GM12878 (cell line): Measurements from ENCODE around the gene ATP2A3. TPM values are rescaled to one million over a fixed set of nuclear protein-coding genes. Genes with fewer than 3 reads are reported as not detected.

Experiments used
- ATAC-seq: fragments of 200-7000 bp; cut with Tn5 transposase; 3 replicates; pipeline ENCODE4 v1.9.1; 2020; ENCODE audit warnings: mild to moderate bottlenecking, moderate library complexity
- BruUV-seq: library from RNA; stranded (reverse); fragments of 400-500 nt; replicated peaks from 2 replicates; lab custom pipeline; 2021; lab: Mats Ljungman, UMichigan
- CTCF ChIA-PET: fragments of 300-600 bp; sonication (Branson Sonifier 250); formaldehyde crosslinking; extraction: SDS; loops from one replicate; lab custom pipeline; 2021; ENCODE audit warnings: inconsistent platforms; lab: Yijun Ruan, JAX
- POLR2A ChIA-PET: fragments of 350-600 bp; formaldehyde crosslinking; extraction: SDS; loops from one replicate; lab custom pipeline; 2021; ENCODE audit warnings: inconsistent platforms; lab: Charles Lee
- RAD21 ChIA-PET: fragments of 300-600 bp; sonication (Branson Sonifier 250); formaldehyde crosslinking; loops from one replicate; lab custom pipeline; 2023; ENCODE audit warnings: antibody characterized with exemption; ENCODE audit not compliant: unreplicated experiment; lab: Charles Lee
- SMC1A ChIA-PET: fragments of 300-600 bp; sonication (Branson Sonifier 250); formaldehyde crosslinking; loops from one replicate; lab custom pipeline; 2023; ENCODE audit not compliant: unreplicated experiment, uncharacterized antibody; lab: Charles Lee
- DNase-seq: peaks from one replicate; pipeline ENCODE4 v3.0.0-alpha.2; 2011; ENCODE audit warnings: low read depth, low spot score
- FAIRE-seq: peaks from 3 replicates; lab custom pipeline; 2011; peaks lifted over from hg19 to GRCh38; lab: Jason Lieb, UNC
- H2AFZ ChIP-seq: 2 replicates; pipeline ENCODE4 v1.6.0; 2011; ENCODE audit warnings: low read depth, low read length, control low read depth; ENCODE audit not compliant: control insufficient read depth
- H3K27ac ChIP-seq: 2 replicates; pipeline ENCODE4 v1.5.1; 2011; ENCODE audit warnings: control low read depth; ENCODE audit not compliant: control insufficient read depth, insufficient read depth
- H3K27me3 ChIP-seq, 2 experiments: replicated peaks in 1 of 2; 2 replicates each; pipeline versions ENCODE4 v1.6.0 to v1.6.1; 2011; ENCODE audit warnings: low read length in 1 of 2; ENCODE audit not compliant: control insufficient read depth in 2 of 2, insufficient read depth in 2 of 2
- H3K36me3 ChIP-seq, 2 experiments: 2 replicates each; pipeline ENCODE4 v1.5.1; 2011; ENCODE audit warnings: low read length in 1 of 2; ENCODE audit not compliant: control insufficient read depth in 2 of 2, insufficient read depth in 2 of 2
- H3K4me1 ChIP-seq: 2 replicates; pipeline ENCODE4 v1.6.1; 2011; ENCODE audit warnings: mild to moderate bottlenecking, low read length, moderate library complexity, mixed read lengths; ENCODE audit not compliant: control insufficient read depth, insufficient read depth
- H3K4me2 ChIP-seq: 2 replicates; pipeline ENCODE4 v1.6.0; 2011; ENCODE audit warnings: control low read depth; ENCODE audit not compliant: control insufficient read depth, insufficient read depth
- H3K4me3 ChIP-seq: fragments of 200-600 bp; sonication (generic); 2 replicates; pipeline ENCODE4 v1.5.1; 2016
- H3K79me2 ChIP-seq: 2 replicates; pipeline ENCODE4 v1.6.0; 2011; ENCODE audit warnings: low read length; ENCODE audit not compliant: control insufficient read depth, insufficient read depth
- H3K9ac ChIP-seq: 2 replicates; pipeline ENCODE4 v1.8.0; 2011; ENCODE audit warnings: low read length, control low read depth, mixed read lengths; ENCODE audit not compliant: control insufficient read depth, insufficient read depth
- H3K9me3 ChIP-seq: replicated peaks from 3 replicates; pipeline ENCODE4 v1.5.1; 2011; ENCODE audit warnings: mild to moderate bottlenecking, low read length; ENCODE audit not compliant: control insufficient read depth, insufficient read depth
- H4K20me1 ChIP-seq: 2 replicates; pipeline ENCODE4 v1.6.0; 2011; ENCODE audit not compliant: control insufficient read depth, insufficient read depth
- BACH1 ChIP-seq: fragments of 450-650 bp; IDR thresholded peaks from 2 replicates; pipeline ENCODE4 v1.6.1; 2017; ENCODE audit warnings: mild to moderate bottlenecking, borderline replicate concordance
- CBFB ChIP-seq: IDR thresholded peaks from 2 replicates; pipeline ENCODE4 v1.6.1; 2016; ENCODE audit warnings: antibody characterized with exemption, low read depth
- GATAD2B ChIP-seq: fragments of 450-650 bp; conservative IDR thresholded peaks from 2 replicates; pipeline ENCODE4 v1.6.1; 2017; ENCODE audit warnings: low read depth, mild to moderate bottlenecking, moderate library complexity
- LARP7 ChIP-seq: fragments of 450-650 bp; IDR thresholded peaks from 2 replicates; pipeline ENCODE4 v1.6.1; 2017; ENCODE audit warnings: mild to moderate bottlenecking
- MXI1 ChIP-seq: fragments of 150-350 bp; IDR thresholded peaks from 2 replicates; pipeline ENCODE4 v1.6.1; 2011; ENCODE audit warnings: low read depth, mild to moderate bottlenecking, inconsistent platforms, low read length, improper control_type of control experiment
- NFYA ChIP-seq: IDR thresholded peaks from 2 replicates; pipeline ENCODE4 v1.6.1; 2011; ENCODE audit warnings: low read depth, mild to moderate bottlenecking, low read length, improper control_type of control experiment, borderline replicate concordance
- NFYB ChIP-seq: IDR thresholded peaks from 2 replicates; pipeline ENCODE4 v1.6.1; 2011; ENCODE audit warnings: low read depth, mild to moderate bottlenecking, low read length, improper control_type of control experiment, moderate library complexity; ENCODE audit not compliant: insufficient read depth
- NKRF ChIP-seq: fragments of 450-650 bp; conservative IDR thresholded peaks from 2 replicates; pipeline ENCODE4 v1.6.1; 2017; ENCODE audit warnings: mild to moderate bottlenecking, moderate library complexity
- POLR2A ChIP-seq: IDR thresholded peaks from 2 replicates; pipeline ENCODE4 v1.6.1; 2011; ENCODE audit warnings: low read depth, mild to moderate bottlenecking, low read length
- POLR2AphosphoS2 ChIP-seq: IDR thresholded peaks from 2 replicates; pipeline ENCODE4 v1.6.1; 2011; ENCODE audit warnings: low read depth, mild to moderate bottlenecking, low read length, improper control_type of control experiment, moderate library complexity
- POLR2AphosphoS5 ChIP-seq: IDR thresholded peaks from 2 replicates; pipeline ENCODE4 v1.6.1; 2011; ENCODE audit warnings: mild to moderate bottlenecking, low read length, inconsistent platforms
- RAD51 ChIP-seq: fragments of 450-650 bp; IDR thresholded peaks from 2 replicates; pipeline ENCODE4 v1.6.1; 2016; ENCODE audit warnings: moderate library complexity, mild to moderate bottlenecking, inconsistent platforms
- RCOR1 ChIP-seq: conservative IDR thresholded peaks from 2 replicates; pipeline ENCODE4 v1.6.1; 2012; ENCODE audit warnings: low read depth, low read length, improper control_type of control experiment
- RFX5 ChIP-seq: IDR thresholded peaks from 2 replicates; pipeline ENCODE4 v1.6.1; 2011; ENCODE audit warnings: low read depth, low read length, improper control_type of control experiment
- ZBED1 ChIP-seq: IDR thresholded peaks from 2 replicates; pipeline ENCODE4 v1.6.1; 2016; ENCODE audit warnings: borderline replicate concordance
- ZBTB11 ChIP-seq: fragments of 450-650 bp; formaldehyde crosslinking; IDR thresholded peaks from 2 replicates; pipeline ENCODE4 v1.5.0; 2022; ENCODE audit warnings: mild to moderate bottlenecking, missing genetic modification characterization
- ZNF207 ChIP-seq: fragments of 450-650 bp; IDR thresholded peaks from 2 replicates; pipeline ENCODE4 v1.6.1; 2014; ENCODE audit warnings: antibody characterized with exemption, mild to moderate bottlenecking, borderline replicate concordance
- ZNF217 ChIP-seq: fragments of 450-650 bp; IDR thresholded peaks from 2 replicates; pipeline ENCODE4 v1.6.1; 2017; ENCODE audit warnings: antibody characterized with exemption, mild to moderate bottlenecking
- WGBS: methylation state at CpG from one replicate; pipeline ENCODE4 v1.1.6; 2016; ENCODE audit warnings: low lambda C conversion rate; ENCODE audit not compliant: insufficient replicate concordance, insufficient coverage; ENCODE audit errors: missing lambda C conversion rate; 5-methylcytosine and 5-hydroxymethylcytosine counted together
- in situ Hi-C: fragments of 300-500 bp; cut with MboI; formaldehyde crosslinking; loops from 9 replicates; pipeline ENCODE4 v1.14.3; 2018; ENCODE audit warnings: mixed read lengths
- intact Hi-C: fragments of 100-400 bp; cut with micrococcal nuclease; formaldehyde crosslinking; loops from one replicate; pipeline ENCODE4 v1.14.2; 2022; ENCODE audit not compliant: unreplicated experiment
- polyA plus RNA-seq, 11 experiments: library from polyadenylated mRNA; depleted of rRNA in 4 of 11; unstranded in 6 of 11; stranded (reverse) in 5 of 11; fragments of >200 nt; fragmentation: Nextera tagmentation in 4 of 11; fragmentation: Illumina TruSeq in 1 of 11; extraction: Ambion mirVana in 4 of 11; extraction: Trizol in 1 of 11; gene quantifications; 1 replicate in 1 of 11; 2 replicates in 10 of 11; pipeline versions ENCODE4 v1.2.1 to v1.2.3, GENCODE V29; 2011 to 2016; ENCODE audit warnings: inconsistent platforms in 2 of 11, missing spikeins in 2 of 11, low read depth in 1 of 11
- total RNA-seq, 4 experiments: library from RNA; depleted of rRNA in 3 of 4; stranded (reverse); fragments of >200 nt in 3 of 4; fragmentation: Illumina TruSeq in 1 of 4; extraction: Trizol in 1 of 4; gene quantifications; 2 replicates each; pipeline versions ENCODE4 v1.2.1 to v1.2.3, GENCODE V29; 2013 to 2021

ATP2A3 gene
- total and polyA plus RNA-seq, 10 of the 15 experiments (the other 5 are each of a cell fraction or from before 2014, with no cell fraction given): 1.0 to 99.2 (median 37.9) TPM

GRCh38 chr17:3928406-3928805, 35.8 kb downstream of the ATP2A3 start:
- BruUV-seq: no TSS peak
- no peak for DNase-seq
- RAD21 ChIA-PET: no interaction called here

More at GRCh38 chr17:3928406-3928805, 35.8 kb downstream of the ATP2A3 start:
- ChIA-PET SMC1A (no interaction called here), POLR2A (no interaction called here)
- Histone ChIP-seq H4K20me1 (no peaks in the 10 kb centered on the region), H3K27me3 (no peaks in the 10 kb centered on the region), H3K79me2 (no peaks in the 10 kb centered on the region), H3K9me3 (no peaks in the 10 kb centered on the region), H3K9ac (no peak overlapping the region), H3K4me3 (no peak overlapping the region)
- no peak for FAIRE-seq
- intact Hi-C loops: no loop called here
- in situ Hi-C loops: no loop called here
- TF ChIP-seq RAD51 (no peak), ZNF217 (no peak), RFX5 (no peak), CBFB (no peak), MXI1 (no peak), POLR2AphosphoS5 (no peak), GATAD2B (no peak), NFYB (no peak), NFYA (no peak), ZNF207 (no peak), NKRF (no peak), LARP7 (no peak), POLR2A (no peak; the same call in 1 of the 2 replicates), RCOR1 (no peak), POLR2AphosphoS2 (no peak), BACH1 (no peak), ZBED1 (no peak), ZBTB11 (no peak)
- TF ChIP-seq, all 136 proteins: peak for 0
- H3K4me1 ChIP-seq: no peaks in the 10 kb centered on the region
- CTCF ChIA-PET: no interaction called here
- ATAC-seq: no peak
- H3K36me3 ChIP-seq: peaks cover 0 to 5% of the 10 kb centered on the region in 2 experiments; a peak in 3 of 4 replicates
- H2AFZ ChIP-seq: no peak overlapping the region
- H3K4me2 ChIP-seq: no peak overlapping the region
- WGBS: 92% methylated on average over 14 of the region's 16 CpGs
- H3K27ac ChIP-seq: no peak overlapping the region
